ENCODE measurements around the gene ALOX5AP. TPM values are rescaled to one million over a fixed set of nuclear protein-coding genes. Genes with fewer than 3 reads are reported as not detected.

Gene ALOX5AP
- total RNA-seq, 1 experiment from 2014 or later, result not detected

GRCh38 chr13:30790592-30790991 is 55.2 kb downstream of the ALOX5AP start:
- Histone ChIP-seq H3K4me3 (ENCODE audit: low read length) (no peak overlapping the region), H3K9ac (ENCODE audit: low read length) (no peak overlapping the region), H3K9me3 (ENCODE audit: low read length) (no peaks in the 10 kb centered on the region), H3K4me1 (ENCODE audit: insufficient read depth, low read length) (peaks cover 21% of the 10 kb centered on the region), H3K36me3 (ENCODE audit: low read depth, low read length) (no peaks in the 10 kb centered on the region), H3F3A (ENCODE audit: low read length, unreplicated experiment) (no peaks in the 10 kb centered on the region), H4K20me1 (ENCODE audit: low read length) (no peaks in the 10 kb centered on the region), H3K79me2 (ENCODE audit: low read length) (no peaks in the 10 kb centered on the region), H2AFZ (ENCODE audit: low read length) (no peak overlapping the region), H3K27me3 (ENCODE audit: low read length) (no peaks in the 10 kb centered on the region), H3K9me2 (replicated peaks; ENCODE audit: low read length) (no peaks in the 10 kb centered on the region), H3K4me2 (ENCODE audit: low read length) (no peak overlapping the region), H3K27ac (ENCODE audit: low read length) (no peak overlapping the region)
- DNase-seq (no peak), ATAC-seq (no peak)
- POLR2A ChIA-PET (ENCODE audit: unreplicated experiment), result no interaction called here
- TF ChIP-seq EZH2phosphoT487 (IDR thresholded peaks at IDR 0.05; ENCODE audit: borderline replicate concordance, low read length) (no peak), EZH2 (IDR thresholded peaks at IDR 0.05; ENCODE audit: low read length, unreplicated experiment) (no peak), CTCF (conservative IDR thresholded peaks at IDR 0.05; ENCODE audit: low read depth, low read length) (no peak)
- BruUV-seq (replicated peaks), result no TSS peak
- CTCF ChIA-PET, result no interaction called here
- intact Hi-C loops (cut with micrococcal nuclease), result no loop called here

GRCh38 chr13:30791354-30792001 is 56.1 kb downstream of the ALOX5AP start:
- Histone ChIP-seq H3K27me3 (ENCODE audit: low read length) (no peaks in the 10 kb centered on the region), H4K20me1 (ENCODE audit: low read length) (no peaks in the 10 kb centered on the region), H3K36me3 (ENCODE audit: low read depth, low read length) (no peaks in the 10 kb centered on the region), H3K27ac (ENCODE audit: low read length) (no peak overlapping the region), H3K9me3 (ENCODE audit: low read length) (no peaks in the 10 kb centered on the region), H3K79me2 (ENCODE audit: low read length) (no peaks in the 10 kb centered on the region), H3K4me3 (ENCODE audit: low read length) (no peak overlapping the region), H3K9me2 (replicated peaks; ENCODE audit: low read length) (no peaks in the 10 kb centered on the region), H3F3A (ENCODE audit: low read length, unreplicated experiment) (no peaks in the 10 kb centered on the region), H3K4me2 (ENCODE audit: low read length) (peak overlapping the region; percentile 69; the same call in 1 of the 2 replicates), H3K4me1 (ENCODE audit: insufficient read depth, low read length) (peaks cover 30% of the 10 kb centered on the region), H3K9ac (ENCODE audit: low read length) (no peak overlapping the region), H2AFZ (ENCODE audit: low read length) (no peak overlapping the region)
- DNase-seq, result no peak
- ChIA-PET POLR2A (ENCODE audit: unreplicated experiment) (no interaction called here), CTCF (no interaction called here)
- ATAC-seq, result no peak
- BruUV-seq (replicated peaks), result no TSS peak
- no peak for TF ChIP-seq CTCF (conservative IDR thresholded peaks at IDR 0.05; ENCODE audit: low read depth, low read length)
- no peak for TF ChIP-seq EZH2phosphoT487 (IDR thresholded peaks at IDR 0.05; ENCODE audit: borderline replicate concordance, low read length)
- no peak for TF ChIP-seq EZH2 (IDR thresholded peaks at IDR 0.05; ENCODE audit: low read length, unreplicated experiment)
- intact Hi-C loops (cut with micrococcal nuclease), result loop anchor here (2.0 kb wide), 2 partner anchors 49 to 73 kb away; no protein-coding TSS in a partner anchor

GRCh38 chr13:30792285-30793000 is 57.1 kb downstream of the ALOX5AP start:
- H3K9me3 ChIP-seq (ENCODE audit: low read length), result no peaks in the 10 kb centered on the region
- DNase-seq (peak; percentile 91), ATAC-seq (peak; percentile 84)
- H3K4me3 ChIP-seq (ENCODE audit: low read length), result no peak overlapping the region; the same call in 1 of the 2 replicates
- no peaks in the 10 kb centered on the region for H3K36me3 ChIP-seq (ENCODE audit: low read depth, low read length)
- H3K27me3 ChIP-seq (ENCODE audit: low read length), result no peaks in the 10 kb centered on the region
- POLR2A ChIA-PET (ENCODE audit: unreplicated experiment), result no interaction called here
- BruUV-seq (replicated peaks), result no TSS peak
- no peak overlapping the region for H3K9ac ChIP-seq (ENCODE audit: low read length)
- peak overlapping the region; percentile 62 for H2AFZ ChIP-seq (ENCODE audit: low read length)
- no peaks in the 10 kb centered on the region for H3K9me2 ChIP-seq (replicated peaks; ENCODE audit: low read length)
- intact Hi-C loops (cut with micrococcal nuclease), result loop anchor here (2.0 kb wide), 2 partner anchors 50 to 74 kb away; no protein-coding TSS in a partner anchor
- H3F3A ChIP-seq (ENCODE audit: low read length, unreplicated experiment), result no peaks in the 10 kb centered on the region
- CTCF ChIA-PET, result interaction anchor here (1.1 kb wide), 2 partner anchors 9 to 113 kb away, joined by 3 to 8 read pairs; no protein-coding TSS in a partner anchor
- no peaks in the 10 kb centered on the region for H3K79me2 ChIP-seq (ENCODE audit: low read length)
- H3K4me2 ChIP-seq (ENCODE audit: low read length), result peak overlapping the region; percentile 69
- H3K27ac ChIP-seq (ENCODE audit: low read length), result peak overlapping the region; percentile 39
- H3K4me1 ChIP-seq (ENCODE audit: insufficient read depth, low read length), result peaks cover 39% of the 10 kb centered on the region
- no peaks in the 10 kb centered on the region for H4K20me1 ChIP-seq (ENCODE audit: low read length)
- TF ChIP-seq CTCF (conservative IDR thresholded peaks at IDR 0.05; ENCODE audit: low read depth, low read length) (peak; percentile 26; the same call in 1 of the 2 replicates), EZH2phosphoT487 (IDR thresholded peaks at IDR 0.05; ENCODE audit: borderline replicate concordance, low read length) (no peak)

Data from PC-3 (cell line).